Gastroesophageal sphincter (tissue), 3 donors: ENCODE results near the gene TELO2.

Source experiments
- EP300 ChIP-seq: sonication (generic); formaldehyde crosslinking; IDR thresholded peaks from one replicate; pipeline ENCODE4 v1.6.1; 2017; ENCODE audit warnings: antibody characterized with exemption, mild to moderate bottlenecking
- POLR2A ChIP-seq, 2 donors: fragments of 450-650 bp; IDR thresholded peaks; one replicate each; pipeline ENCODE4 v1.6.1; 2017; ENCODE audit warnings: antibody characterized with exemption in 2 of 2, mild to moderate bottlenecking in 2 of 2, moderate library complexity in 1 of 2
- POLR2AphosphoS5 ChIP-seq: sonication (generic); formaldehyde crosslinking; IDR thresholded peaks from one replicate; pipeline ENCODE4 v1.6.1; 2017; ENCODE audit warnings: antibody characterized with exemption
- TF ChIP-seq, protein P1 (sequence below), 4 experiments: fragments of 200-600 bp in 2 of 4; fragments of 450-650 bp in 2 of 4; sonication (generic) in 1 of 4; IDR thresholded peaks; one replicate each; pipeline ENCODE4 v1.5.1; 2017 to 2019; ENCODE audit warnings: antibody characterized with exemption in 4 of 4, mild to moderate bottlenecking in 2 of 4, moderate library complexity in 2 of 4

- TF ChIP-seq, protein P1, sequence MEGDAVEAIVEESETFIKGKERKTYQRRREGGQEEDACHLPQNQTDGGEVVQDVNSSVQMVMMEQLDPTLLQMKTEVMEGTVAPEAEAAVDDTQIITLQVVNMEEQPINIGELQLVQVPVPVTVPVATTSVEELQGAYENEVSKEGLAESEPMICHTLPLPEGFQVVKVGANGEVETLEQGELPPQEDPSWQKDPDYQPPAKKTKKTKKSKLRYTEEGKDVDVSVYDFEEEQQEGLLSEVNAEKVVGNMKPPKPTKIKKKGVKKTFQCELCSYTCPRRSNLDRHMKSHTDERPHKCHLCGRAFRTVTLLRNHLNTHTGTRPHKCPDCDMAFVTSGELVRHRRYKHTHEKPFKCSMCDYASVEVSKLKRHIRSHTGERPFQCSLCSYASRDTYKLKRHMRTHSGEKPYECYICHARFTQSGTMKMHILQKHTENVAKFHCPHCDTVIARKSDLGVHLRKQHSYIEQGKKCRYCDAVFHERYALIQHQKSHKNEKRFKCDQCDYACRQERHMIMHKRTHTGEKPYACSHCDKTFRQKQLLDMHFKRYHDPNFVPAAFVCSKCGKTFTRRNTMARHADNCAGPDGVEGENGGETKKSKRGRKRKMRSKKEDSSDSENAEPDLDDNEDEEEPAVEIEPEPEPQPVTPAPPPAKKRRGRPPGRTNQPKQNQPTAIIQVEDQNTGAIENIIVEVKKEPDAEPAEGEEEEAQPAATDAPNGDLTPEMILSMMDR (IDR thresholded peaks at IDR 0.05): no peak
- TF ChIP-seq POLR2A (IDR thresholded peaks at IDR 0.05): no peak
- TF ChIP-seq POLR2AphosphoS5: no peak
- TF ChIP-seq EP300: no peak
Observed at GRCh38 chr16:1505073-1505844, 12.1 kb downstream of the TELO2 start.
